Breast epithelium (tissue), 4 donors: Measurements from ENCODE around the gene YPEL1. TPM values are rescaled to one million over a fixed set of nuclear protein-coding genes. Genes with fewer than 3 reads are reported as not detected.

Experiments
- DNase-seq, 2 donors: peaks; one replicate each; pipeline ENCODE4 v3.0.0-alpha.2; 2019; ENCODE audit warnings: low spot score in 2 of 2
- H3K27ac ChIP-seq, 2 donors: fragments of 200-600 bp; sonication (generic) in 1 of 2; one replicate each; pipeline ENCODE4 v1.5.1; 2016 to 2019; ENCODE audit warnings: mild to moderate bottlenecking in 1 of 2
- H3K27me3 ChIP-seq, 2 donors: fragments of 200-600 bp; sonication (generic) in 1 of 2; one replicate each; pipeline versions ENCODE4 v1.5.1 to v1.6.0; 2017 to 2019; ENCODE audit warnings: control low read depth in 1 of 2, mild to moderate bottlenecking in 1 of 2
- H3K36me3 ChIP-seq: fragments of 200-600 bp; one replicate; pipeline ENCODE4 v1.5.1; 2019
- H3K4me1 ChIP-seq, 2 donors: fragments of 200-600 bp; sonication (generic); one replicate each; pipeline ENCODE4 v1.5.1; 2016 to 2019; ENCODE audit warnings: control low read depth in 1 of 2
- H3K4me3 ChIP-seq, 3 donors: fragments of 200-600 bp; sonication (generic); 1 replicate in 2 of 3; 2 replicates in 1 of 3; pipeline ENCODE4 v1.5.1; 2016 to 2019; ENCODE audit warnings: mild to moderate bottlenecking in 3 of 3, moderate library complexity in 2 of 3
- H3K9me3 ChIP-seq, 2 donors: fragments of 200-600 bp; sonication (generic) in 1 of 2; one replicate each; pipeline ENCODE4 v1.5.1; 2016 to 2019; ENCODE audit warnings: control low read depth in 1 of 2
- CTCF ChIP-seq, 3 donors: fragments of 450-650 bp; IDR thresholded peaks; one replicate each; pipeline ENCODE4 v1.5.1; 2016 to 2017; ENCODE audit warnings: antibody characterized with exemption in 3 of 3, mild to moderate bottlenecking in 3 of 3, moderate library complexity in 3 of 3
- POLR2A ChIP-seq: fragments of 450-650 bp; IDR thresholded peaks from one replicate; pipeline ENCODE4 v1.6.1; 2016; ENCODE audit warnings: antibody characterized with exemption, mild to moderate bottlenecking, moderate library complexity
- POLR2AphosphoS5 ChIP-seq, 3 donors: sonication (generic); formaldehyde crosslinking; IDR thresholded peaks; one replicate each; pipeline ENCODE4 v1.6.1; 2017; ENCODE audit warnings: antibody characterized with exemption in 3 of 3
- intact Hi-C: fragments of 100-400 bp; cut with DNase I; formaldehyde crosslinking; loops from one replicate; pipeline ENCODE4 v1.15.1; 2023; ENCODE audit warnings: low total_unique reads
- total RNA-seq, 3 donors: library from RNA; depleted of rRNA; stranded (reverse); fragments of >200 nt; gene quantifications; one replicate each; pipeline ENCODE4 v1.1.0, GENCODE V29; 2016

Gene YPEL1
- total RNA-seq, 3 donors from 2014 or later, result 7.8 to 8.5 (median 7.9) TPM

DNA sequence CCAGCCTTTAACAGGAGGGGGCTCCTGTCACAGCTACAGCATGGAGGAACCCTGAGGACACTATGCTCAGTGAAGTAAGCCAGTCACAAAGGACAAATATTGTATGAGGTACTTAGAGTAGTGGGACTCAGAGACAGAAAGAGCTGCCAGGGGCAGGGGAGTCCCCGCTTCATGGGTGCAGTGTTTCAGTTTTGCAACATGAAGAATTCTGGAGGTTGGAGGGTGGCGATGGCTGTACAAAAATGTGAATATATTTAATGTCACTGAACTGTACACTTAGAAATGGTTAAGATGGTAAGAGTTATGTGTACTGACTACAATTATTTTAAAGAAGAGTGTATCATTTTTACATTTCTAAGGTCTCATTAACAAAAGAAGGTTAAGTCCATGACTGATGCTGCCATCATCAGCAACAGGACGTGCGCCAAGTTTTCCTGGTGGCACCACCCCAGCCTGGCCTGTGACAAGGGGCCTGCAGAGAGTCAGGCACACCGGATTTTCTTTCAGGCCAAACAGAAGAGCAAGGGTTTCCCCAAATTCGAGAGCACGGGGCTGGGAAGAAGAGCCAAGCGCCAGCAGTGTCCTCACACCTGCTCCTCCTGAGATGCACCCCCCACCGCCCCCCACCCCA, 22.1 kb downstream of the YPEL1 start:
- Histone ChIP-seq H3K4me3 (peak overlapping the region in 1 of 3 donors; percentile 49), H3K27ac (no peak overlapping the region)

DNA sequence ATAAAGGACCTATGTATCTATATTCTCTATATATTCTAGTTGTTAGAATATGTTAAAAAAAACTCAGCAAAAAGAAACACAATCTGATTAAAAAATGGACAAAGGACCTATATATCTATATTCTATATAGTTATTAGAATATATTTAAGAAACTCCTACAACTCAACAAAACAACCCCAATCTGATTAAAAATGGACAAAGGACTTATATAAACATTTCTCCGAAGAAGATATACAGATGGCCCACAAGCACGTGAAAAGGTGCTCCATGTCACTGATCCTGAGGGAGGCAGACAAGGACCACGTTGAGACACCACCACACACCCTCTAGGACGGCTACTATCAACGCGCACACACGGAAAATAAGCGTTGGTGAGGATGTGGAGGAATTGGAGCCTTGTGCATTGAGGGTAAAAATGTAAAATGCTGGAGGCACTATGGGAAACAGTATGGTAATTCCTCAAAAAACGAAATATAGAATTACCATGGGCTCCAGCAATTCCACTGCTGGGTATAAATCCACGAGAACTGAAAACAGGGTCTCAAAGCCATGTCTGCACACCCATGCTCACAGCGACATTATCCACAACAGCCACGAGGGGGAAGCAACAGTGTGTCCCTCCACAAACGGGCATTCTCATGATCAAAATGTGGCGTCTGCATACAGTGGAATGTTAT, 22.7 kb downstream of the YPEL1 start:
- Histone ChIP-seq H3K27ac (no peak overlapping the region), H3K4me1 (no peaks in the 10 kb centered on the region), H3K9me3 (no peaks in the 10 kb centered on the region), H3K4me3 (peak overlapping the region in 1 of 3 donors; percentile 49), H3K36me3 (no peaks in the 10 kb centered on the region), H3K27me3 (no peaks in the 10 kb centered on the region)
- TF ChIP-seq CTCF (IDR thresholded peaks at IDR 0.05), result peak; percentile 41 to 82 (median 75)
- no peak for TF ChIP-seq POLR2A
- peak in 1 of 3 donors; percentile 25 for TF ChIP-seq POLR2AphosphoS5 (IDR thresholded peaks at IDR 0.05)
- DNase-seq, result peak in 1 of 2 donors; percentile 51
- intact Hi-C loops, result no loop called here

More for the DNA sequence above, 22.1 kb downstream of the YPEL1 start:
- no peaks in the 10 kb centered on the region for H3K9me3 ChIP-seq
- TF ChIP-seq POLR2AphosphoS5 (IDR thresholded peaks at IDR 0.05), result no peak
- TF ChIP-seq CTCF (IDR thresholded peaks at IDR 0.05), result no peak
- no peak for TF ChIP-seq POLR2A
- H3K27me3 ChIP-seq, result no peaks in the 10 kb centered on the region
- no peak for DNase-seq
- intact Hi-C loops, result no loop called here
- no peaks in the 10 kb centered on the region for H3K36me3 ChIP-seq
- no peaks in the 10 kb centered on the region for H3K4me1 ChIP-seq

DNA sequence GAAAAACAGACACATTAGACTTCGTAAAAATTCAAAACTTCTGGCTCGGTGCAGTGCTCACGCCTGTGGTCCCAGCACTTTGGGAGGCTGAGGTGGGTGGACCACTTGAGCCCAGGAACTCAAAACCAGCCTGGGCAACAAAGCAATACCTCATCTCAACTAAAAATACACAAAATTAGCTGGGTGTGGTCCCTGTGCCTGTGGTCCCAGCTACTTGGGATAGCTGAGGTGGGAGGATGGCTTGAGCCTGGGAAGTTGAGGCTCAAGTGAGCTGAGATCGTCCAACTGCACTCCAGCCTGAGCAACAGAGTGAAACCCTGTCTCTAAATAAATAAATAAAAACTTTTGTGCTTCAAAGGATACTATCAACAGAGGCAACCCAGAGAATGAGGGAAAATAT, 23.7 kb downstream of the YPEL1 start:
- Histone ChIP-seq H3K4me3 (no peak overlapping the region), H3K27ac (no peak overlapping the region), H3K27me3 (no peaks in the 10 kb centered on the region), H3K4me1 (no peaks in the 10 kb centered on the region), H3K36me3 (no peaks in the 10 kb centered on the region), H3K9me3 (no peaks in the 10 kb centered on the region)
- DNase-seq, result no peak
- intact Hi-C loops, result no loop called here
- TF ChIP-seq POLR2A, result no peak
- no peak for TF ChIP-seq POLR2AphosphoS5 (IDR thresholded peaks at IDR 0.05)
- TF ChIP-seq CTCF (IDR thresholded peaks at IDR 0.05), result no peak

GRCh38 chr22:21710156-21710555, 25.4 kb downstream of the YPEL1 start:
- Histone ChIP-seq H3K4me3 (no peak overlapping the region), H3K27ac (no peak overlapping the region), H3K36me3 (no peaks in the 10 kb centered on the region), H3K27me3 (no peaks in the 10 kb centered on the region), H3K9me3 (no peaks in the 10 kb centered on the region), H3K4me1 (no peaks in the 10 kb centered on the region)
- intact Hi-C loops, result no loop called here
- no peak for TF ChIP-seq POLR2A
- no peak for TF ChIP-seq CTCF (IDR thresholded peaks at IDR 0.05)
- no peak for TF ChIP-seq POLR2AphosphoS5 (IDR thresholded peaks at IDR 0.05)
- no peak for DNase-seq

- no peak for TF ChIP-seq CTCF (IDR thresholded peaks at IDR 0.05)
- no peak for TF ChIP-seq POLR2AphosphoS5 (IDR thresholded peaks at IDR 0.05)
- no peak for TF ChIP-seq POLR2A
Measured at GRCh38 chr22:21709688-21710087, 25.9 kb downstream of the YPEL1 start.

More at GRCh38 chr22:21709688-21710087, 25.9 kb downstream of the YPEL1 start:
- Histone ChIP-seq H3K36me3 (no peaks in the 10 kb centered on the region), H3K4me3 (no peak overlapping the region), H3K27me3 (no peaks in the 10 kb centered on the region), H3K27ac (no peak overlapping the region), H3K4me1 (no peaks in the 10 kb centered on the region), H3K9me3 (no peaks in the 10 kb centered on the region)
- intact Hi-C loops, result no loop called here
- DNase-seq, result no peak
